ENCODE results near the gene SLC2A10.

Gene SLC2A10

GRCh38 chr20:46771195-46771588 is 61.7 kb downstream of the SLC2A10 start:
- no peak for FAIRE-seq

- FAIRE-seq: no peak
Measured at GRCh38 chr20:46772901-46773300, 63.5 kb downstream of the SLC2A10 start.

- FAIRE-seq: no peak
Measured at GRCh38 chr20:46773680-46774079, 64.2 kb downstream of the SLC2A10 start.

DNA sequence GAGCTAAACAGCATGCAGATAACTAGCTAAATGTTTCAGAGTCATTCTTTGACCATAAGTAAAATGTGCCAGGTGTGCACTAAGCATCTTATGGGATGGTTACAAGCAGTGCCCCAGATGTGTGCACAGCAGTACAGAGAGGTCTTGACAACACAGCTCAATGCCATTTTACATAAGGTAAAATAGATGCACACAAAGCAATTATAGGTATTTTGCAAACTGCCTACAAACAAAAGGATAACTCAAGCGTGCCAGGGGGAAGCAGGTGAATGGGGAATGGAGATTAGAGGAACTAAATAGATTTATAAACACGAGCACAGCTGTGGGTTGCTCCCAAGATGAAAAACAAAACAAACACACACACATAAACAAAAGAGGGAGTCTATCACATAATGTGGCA is 64.8 kb downstream of the SLC2A10 start:
- no peak for FAIRE-seq

- FAIRE-seq: no peak
Measured at GRCh38 chr20:46774943-46775560, 65.6 kb downstream of the SLC2A10 start.

- no peak for FAIRE-seq
Measured at GRCh38 chr20:46775806-46776205, 66.4 kb downstream of the SLC2A10 start.

DNA sequence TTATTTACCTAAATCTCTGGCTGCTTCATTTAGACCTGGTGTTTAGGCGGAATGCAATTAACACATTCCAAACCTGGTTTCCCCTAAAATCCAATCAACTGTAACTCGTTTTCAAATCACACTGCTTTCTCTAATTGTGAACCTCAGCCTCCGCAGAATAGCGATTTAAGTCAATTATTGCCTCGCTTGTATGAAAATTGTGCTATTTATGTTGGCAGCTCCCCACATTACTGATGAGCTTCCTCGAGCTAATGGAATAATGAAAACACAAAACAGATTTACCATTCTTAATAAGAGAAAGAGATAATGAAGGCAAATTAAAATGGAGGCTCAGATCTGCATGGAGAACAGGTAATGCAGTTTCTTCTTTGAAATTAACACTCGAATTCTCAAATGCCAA is 67.9 kb downstream of the SLC2A10 start:
- FAIRE-seq: no peak

GRCh38 chr20:46779831-46780230 is 70.4 kb downstream of the SLC2A10 start:
- FAIRE-seq: no peak

- no peak for FAIRE-seq
Measured at GRCh38 chr20:46784436-46785127, 75.1 kb downstream of the SLC2A10 start.

Data from G401.6 (cell line).